PC-9 (cell line): Measurements from ENCODE around the gene AUTS2.

Experiments used
- CTCF ChIP-seq: fragments of 200-600 bp; sonication (generic); conservative IDR thresholded peaks from 2 replicates; pipeline ENCODE4 v1.6.1; 2017; ENCODE audit warnings: mixed run types, antibody characterized with exemption, mild to moderate bottlenecking, moderate library complexity
- EZH2 ChIP-seq: fragments of 200-600 bp; sonication (generic); IDR thresholded peaks from 2 replicates; pipeline ENCODE4 v1.8.0; 2017; ENCODE audit warnings: antibody characterized with exemption, low read depth

- TF ChIP-seq CTCF (no peak), EZH2 (no peak)
Measured at GRCh38 chr7:70015353-70015752, 417.1 kb downstream of the AUTS2 start.
